ENCODE data around the gene ITGB6.
A peak's percentile ranks its signal among the peaks of the same experiment; 100 is the strongest.

The ITGB6 gene

GRCh38 chr2:160180172-160180571, 19.9 kb downstream of the ITGB6 start:
- Histone ChIP-seq H3K9ac (ENCODE audit: low read length) (no peak overlapping the region), H3K4me1 (ENCODE audit: control insufficient read depth, insufficient read depth, low read length) (no peaks in the 10 kb centered on the region), H3K4me3 (ENCODE audit: low read length) (no peak overlapping the region), H3K36me3 (ENCODE audit: control insufficient read depth, insufficient read depth, low read length, severe bottlenecking) (no peaks in the 10 kb centered on the region), H3K9me3 (ENCODE audit: control insufficient read depth, low read length) (no peaks in the 10 kb centered on the region), H3K27me3 (replicated peaks; ENCODE audit: control insufficient read depth, insufficient read depth, low read length) (no peaks in the 10 kb centered on the region)
- DNase-seq (ENCODE audit: low read depth): no peak

- Histone ChIP-seq H3K4me1 (ENCODE audit: control insufficient read depth, insufficient read depth, low read length) (no peaks in the 10 kb centered on the region), H3K27me3 (replicated peaks; ENCODE audit: control insufficient read depth, insufficient read depth, low read length) (no peaks in the 10 kb centered on the region), H3K9ac (ENCODE audit: low read length) (no peak overlapping the region), H3K36me3 (ENCODE audit: control insufficient read depth, insufficient read depth, low read length, severe bottlenecking) (no peaks in the 10 kb centered on the region), H3K9me3 (ENCODE audit: control insufficient read depth, low read length) (no peaks in the 10 kb centered on the region), H3K4me3 (ENCODE audit: low read length) (no peak overlapping the region)
- DNase-seq (ENCODE audit: low read depth): peak; percentile 15
Observed at GRCh38 chr2:160175169-160176134, 24.6 kb downstream of the ITGB6 start.

GRCh38 chr2:160174322-160174721, 25.8 kb downstream of the ITGB6 start:
- Histone ChIP-seq H3K9me3 (ENCODE audit: control insufficient read depth, low read length) (no peaks in the 10 kb centered on the region), H3K27me3 (replicated peaks; ENCODE audit: control insufficient read depth, insufficient read depth, low read length) (no peaks in the 10 kb centered on the region), H3K9ac (ENCODE audit: low read length) (no peak overlapping the region), H3K36me3 (ENCODE audit: control insufficient read depth, insufficient read depth, low read length, severe bottlenecking) (no peaks in the 10 kb centered on the region), H3K4me1 (ENCODE audit: control insufficient read depth, insufficient read depth, low read length) (no peaks in the 10 kb centered on the region), H3K4me3 (ENCODE audit: low read length) (no peak overlapping the region)
- DNase-seq (ENCODE audit: low read depth): no peak

- Histone ChIP-seq H3K4me3 (ENCODE audit: low read length) (no peak overlapping the region), H3K4me1 (ENCODE audit: control insufficient read depth, insufficient read depth, low read length) (no peaks in the 10 kb centered on the region), H3K9me3 (ENCODE audit: control insufficient read depth, low read length) (no peaks in the 10 kb centered on the region), H3K9ac (ENCODE audit: low read length) (no peak overlapping the region), H3K27me3 (replicated peaks; ENCODE audit: control insufficient read depth, insufficient read depth, low read length) (no peaks in the 10 kb centered on the region), H3K36me3 (ENCODE audit: control insufficient read depth, insufficient read depth, low read length, severe bottlenecking) (no peaks in the 10 kb centered on the region)
- no peak for DNase-seq (ENCODE audit: low read depth)
Observed at GRCh38 chr2:160169988-160170387, 30.1 kb downstream of the ITGB6 start.

GRCh38 chr2:160169471-160169870, 30.6 kb downstream of the ITGB6 start:
- Histone ChIP-seq H3K4me3 (ENCODE audit: low read length) (no peak overlapping the region), H3K27me3 (replicated peaks; ENCODE audit: control insufficient read depth, insufficient read depth, low read length) (no peaks in the 10 kb centered on the region), H3K36me3 (ENCODE audit: control insufficient read depth, insufficient read depth, low read length, severe bottlenecking) (no peaks in the 10 kb centered on the region), H3K9ac (ENCODE audit: low read length) (no peak overlapping the region), H3K9me3 (ENCODE audit: control insufficient read depth, low read length) (no peaks in the 10 kb centered on the region), H3K4me1 (ENCODE audit: control insufficient read depth, insufficient read depth, low read length) (no peaks in the 10 kb centered on the region)
- no peak for DNase-seq (ENCODE audit: low read depth)

GRCh38 chr2:160168878-160169277, 31.2 kb downstream of the ITGB6 start:
- no peak for DNase-seq (ENCODE audit: low read depth)
- H3K36me3 ChIP-seq (ENCODE audit: control insufficient read depth, insufficient read depth, low read length, severe bottlenecking): no peaks in the 10 kb centered on the region
- H3K4me3 ChIP-seq (ENCODE audit: low read length): no peak overlapping the region
- no peaks in the 10 kb centered on the region for H3K4me1 ChIP-seq (ENCODE audit: control insufficient read depth, insufficient read depth, low read length)
- no peaks in the 10 kb centered on the region for H3K9me3 ChIP-seq (ENCODE audit: control insufficient read depth, low read length)
- H3K27me3 ChIP-seq (replicated peaks; ENCODE audit: control insufficient read depth, insufficient read depth, low read length): no peaks in the 10 kb centered on the region
- H3K9ac ChIP-seq (ENCODE audit: low read length): no peak overlapping the region

- H3K9me3 ChIP-seq (ENCODE audit: control insufficient read depth, low read length): no peaks in the 10 kb centered on the region
- no peak overlapping the region for H3K9ac ChIP-seq (ENCODE audit: low read length)
- no peak for DNase-seq (ENCODE audit: low read depth)
- H3K36me3 ChIP-seq (ENCODE audit: control insufficient read depth, insufficient read depth, low read length, severe bottlenecking): no peaks in the 10 kb centered on the region
- H3K27me3 ChIP-seq (replicated peaks; ENCODE audit: control insufficient read depth, insufficient read depth, low read length): no peaks in the 10 kb centered on the region
- no peaks in the 10 kb centered on the region for H3K4me1 ChIP-seq (ENCODE audit: control insufficient read depth, insufficient read depth, low read length)
- H3K4me3 ChIP-seq (ENCODE audit: low read length): no peak overlapping the region
Observed at GRCh38 chr2:160167089-160167740, 32.9 kb downstream of the ITGB6 start.

GRCh38 chr2:160165996-160166395, 34.1 kb downstream of the ITGB6 start:
- no peak overlapping the region for H3K4me3 ChIP-seq (ENCODE audit: low read length)
- H3K4me1 ChIP-seq (ENCODE audit: control insufficient read depth, insufficient read depth, low read length): no peaks in the 10 kb centered on the region
- H3K9me3 ChIP-seq (ENCODE audit: control insufficient read depth, low read length): no peaks in the 10 kb centered on the region
- DNase-seq (ENCODE audit: low read depth): no peak
- no peak overlapping the region for H3K9ac ChIP-seq (ENCODE audit: low read length)
- no peaks in the 10 kb centered on the region for H3K36me3 ChIP-seq (ENCODE audit: control insufficient read depth, insufficient read depth, low read length, severe bottlenecking)
- H3K27me3 ChIP-seq (replicated peaks; ENCODE audit: control insufficient read depth, insufficient read depth, low read length): no peaks in the 10 kb centered on the region

- Histone ChIP-seq H3K27me3 (replicated peaks; ENCODE audit: control insufficient read depth, insufficient read depth, low read length) (no peaks in the 10 kb centered on the region), H3K9me3 (ENCODE audit: control insufficient read depth, low read length) (no peaks in the 10 kb centered on the region), H3K36me3 (ENCODE audit: control insufficient read depth, insufficient read depth, low read length, severe bottlenecking) (no peaks in the 10 kb centered on the region), H3K4me1 (ENCODE audit: control insufficient read depth, insufficient read depth, low read length) (no peaks in the 10 kb centered on the region), H3K4me3 (ENCODE audit: low read length) (no peak overlapping the region), H3K9ac (ENCODE audit: low read length) (no peak overlapping the region)
- DNase-seq (ENCODE audit: low read depth): no peak
Observed at GRCh38 chr2:160165081-160165480, 35.0 kb downstream of the ITGB6 start.

- no peaks in the 10 kb centered on the region for H3K27me3 ChIP-seq (replicated peaks; ENCODE audit: control insufficient read depth, insufficient read depth, low read length)
- H3K4me3 ChIP-seq (ENCODE audit: low read length): peak overlapping the region; percentile 33
- no peak overlapping the region for H3K9ac ChIP-seq (ENCODE audit: low read length)
- no peaks in the 10 kb centered on the region for H3K36me3 ChIP-seq (ENCODE audit: control insufficient read depth, insufficient read depth, low read length, severe bottlenecking)
- H3K9me3 ChIP-seq (ENCODE audit: control insufficient read depth, low read length): no peaks in the 10 kb centered on the region
- peaks cover 20% of the 10 kb centered on the region for H3K4me1 ChIP-seq (ENCODE audit: control insufficient read depth, insufficient read depth, low read length)
- peak; percentile 77 for DNase-seq (ENCODE audit: low read depth)
Observed at GRCh38 chr2:160157861-160158829, 41.9 kb downstream of the ITGB6 start.

- H3K4me3 ChIP-seq (ENCODE audit: low read length): no peak overlapping the region
- no peaks in the 10 kb centered on the region for H3K36me3 ChIP-seq (ENCODE audit: control insufficient read depth, insufficient read depth, low read length, severe bottlenecking)
- H3K9ac ChIP-seq (ENCODE audit: low read length): no peak overlapping the region
- DNase-seq (ENCODE audit: low read depth): no peak
- H3K9me3 ChIP-seq (ENCODE audit: control insufficient read depth, low read length): no peaks in the 10 kb centered on the region
- no peaks in the 10 kb centered on the region for H3K27me3 ChIP-seq (replicated peaks; ENCODE audit: control insufficient read depth, insufficient read depth, low read length)
- H3K4me1 ChIP-seq (ENCODE audit: control insufficient read depth, insufficient read depth, low read length): peaks cover 20% of the 10 kb centered on the region
Observed at GRCh38 chr2:160156665-160157064, 43.4 kb downstream of the ITGB6 start.

Measured in adipocyte (in vitro differentiated cells).